Measurements from ENCODE around the gene PPP1R7.
"Not testable (repeated sequence)": the region's sequence is repeated elsewhere in the genome, so short reads cannot be mapped to it uniquely, and the experiment has no call there.

The PPP1R7 gene, protein sequence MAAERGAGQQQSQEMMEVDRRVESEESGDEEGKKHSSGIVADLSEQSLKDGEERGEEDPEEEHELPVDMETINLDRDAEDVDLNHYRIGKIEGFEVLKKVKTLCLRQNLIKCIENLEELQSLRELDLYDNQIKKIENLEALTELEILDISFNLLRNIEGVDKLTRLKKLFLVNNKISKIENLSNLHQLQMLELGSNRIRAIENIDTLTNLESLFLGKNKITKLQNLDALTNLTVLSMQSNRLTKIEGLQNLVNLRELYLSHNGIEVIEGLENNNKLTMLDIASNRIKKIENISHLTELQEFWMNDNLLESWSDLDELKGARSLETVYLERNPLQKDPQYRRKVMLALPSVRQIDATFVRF

DNA sequence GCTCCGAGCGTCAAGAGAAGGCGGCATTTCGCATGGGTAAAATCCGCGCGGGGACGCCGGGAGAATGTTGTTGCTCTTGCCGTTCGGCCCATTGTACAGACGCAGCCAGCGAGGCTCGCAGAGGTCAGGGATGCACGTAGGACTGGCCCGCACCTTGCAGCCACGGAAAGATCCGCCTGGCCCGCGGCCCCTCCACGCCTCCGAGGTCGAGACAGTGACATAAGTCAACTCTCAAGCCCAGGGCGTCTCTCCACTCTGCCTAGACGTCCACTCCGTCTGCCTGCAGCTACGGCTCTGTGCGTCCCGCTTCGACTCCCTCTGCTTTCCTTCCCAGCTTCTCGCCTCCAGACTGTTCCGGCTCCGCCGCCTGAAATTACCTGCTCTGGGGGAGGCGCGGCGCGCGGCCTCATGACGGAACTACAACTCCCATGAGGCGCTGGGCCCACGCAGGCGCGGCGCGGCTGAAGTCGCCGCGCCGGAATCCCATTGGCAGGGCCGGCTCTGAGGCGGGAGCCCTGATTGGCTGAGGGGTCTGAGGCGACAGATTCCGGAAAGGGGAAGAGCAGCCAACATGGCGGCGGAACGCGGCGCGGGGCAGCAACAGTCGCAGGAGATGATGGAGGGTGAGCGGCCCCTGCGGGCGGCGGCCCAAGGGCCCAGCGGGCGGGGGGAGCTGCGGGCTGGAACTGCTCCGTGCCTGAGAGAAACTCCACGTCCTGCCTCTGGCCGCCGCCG, at the start of gene PPP1R7:
Gene PPP1R7 (plus strand): TSS at position 543 of the 735 bp plus-strand sequence. CDS start 29 bp downstream, at position 572.
- Histone ChIP-seq H3K4me3 (ENCODE audit: low read length) (peak within 1 kb of the TSS; percentile 89), H3K27me3 (ENCODE audit: control insufficient read depth, insufficient read depth, low read length) (no peaks in the 10 kb centered on the region), H3K4me1 (ENCODE audit: control insufficient read depth, insufficient read depth, low read length) (peaks cover 6% of the 10 kb centered on the region), H3K9ac (ENCODE audit: low read length) (peak within 1 kb of the TSS; percentile 34), H3K36me3 (ENCODE audit: control insufficient read depth, insufficient read depth, low read length) (no peaks in the 10 kb centered on the region), H3K27ac (ENCODE audit: low read depth, low read length) (peak within 1 kb of the TSS; percentile 52)

GRCh38 chr2:241102239-241102803, 47.9 kb upstream of the PPP1R7 start, which contains the start of gene MTERF4:
TSS of gene MTERF4 (minus strand) at chr2:241102287. CDS start at chr2:241102273, 14 bp downstream.
- H3K36me3 ChIP-seq (ENCODE audit: control insufficient read depth, insufficient read depth, low read length), result peaks cover 4% of the 10 kb centered on the region
- peaks cover 3% of the 10 kb centered on the region for H3K4me1 ChIP-seq (ENCODE audit: control insufficient read depth, insufficient read depth, low read length)
- peak within 1 kb of the TSS; percentile 78 for H3K4me3 ChIP-seq (ENCODE audit: low read length)
- H3K27me3 ChIP-seq (ENCODE audit: control insufficient read depth, insufficient read depth, low read length), result no peaks in the 10 kb centered on the region
- peak within 1 kb of the TSS; percentile 79 for H3K27ac ChIP-seq (ENCODE audit: low read depth, low read length)
- H3K9ac ChIP-seq (ENCODE audit: low read length), result peak within 1 kb of the TSS; percentile 69

- Histone ChIP-seq H3K4me1 (ENCODE audit: control insufficient read depth, insufficient read depth, low read length) (peaks cover 3% of the 10 kb centered on the region), H3K27ac (ENCODE audit: low read depth, low read length) (no peak overlapping the region), H3K4me3 (ENCODE audit: low read length) (peak overlapping the region; percentile 78), H3K27me3 (ENCODE audit: control insufficient read depth, insufficient read depth, low read length) (no peaks in the 10 kb centered on the region), H3K36me3 (ENCODE audit: control insufficient read depth, insufficient read depth, low read length) (peaks cover 4% of the 10 kb centered on the region), H3K9ac (ENCODE audit: low read length) (no peak overlapping the region)
These were observed 47.1 kb upstream of the PPP1R7 start for GRCh38 chr2:241103176-241103595.

DNA sequence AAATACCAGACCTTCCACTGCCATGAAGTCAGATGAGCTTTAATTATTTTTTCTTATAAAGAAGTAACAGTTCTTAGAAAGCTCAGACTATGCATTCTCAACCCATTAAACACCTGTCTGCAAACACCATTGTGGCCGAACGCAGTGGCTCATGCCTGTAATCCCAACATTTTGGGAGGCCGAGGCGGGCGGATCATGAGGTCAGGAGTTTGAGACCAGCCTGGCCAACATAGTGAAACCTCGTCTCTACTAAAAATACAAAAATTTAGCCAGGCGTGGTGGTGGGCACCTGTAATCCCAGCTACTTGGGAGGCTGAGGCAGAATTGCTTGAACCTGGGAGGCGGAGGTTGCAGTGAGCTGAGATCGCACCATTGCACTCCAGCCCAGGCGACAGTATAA, 45.7 kb upstream of the PPP1R7 start:
- not testable (repeated sequence) for H3K27me3 ChIP-seq (ENCODE audit: control insufficient read depth, insufficient read depth, low read length); H3K36me3 ChIP-seq (ENCODE audit: control insufficient read depth, insufficient read depth, low read length); H3K9ac ChIP-seq (ENCODE audit: low read length); H3K4me1 ChIP-seq (ENCODE audit: control insufficient read depth, insufficient read depth, low read length); H3K27ac ChIP-seq (ENCODE audit: low read depth, low read length); H3K4me3 ChIP-seq (ENCODE audit: low read length)

DNA sequence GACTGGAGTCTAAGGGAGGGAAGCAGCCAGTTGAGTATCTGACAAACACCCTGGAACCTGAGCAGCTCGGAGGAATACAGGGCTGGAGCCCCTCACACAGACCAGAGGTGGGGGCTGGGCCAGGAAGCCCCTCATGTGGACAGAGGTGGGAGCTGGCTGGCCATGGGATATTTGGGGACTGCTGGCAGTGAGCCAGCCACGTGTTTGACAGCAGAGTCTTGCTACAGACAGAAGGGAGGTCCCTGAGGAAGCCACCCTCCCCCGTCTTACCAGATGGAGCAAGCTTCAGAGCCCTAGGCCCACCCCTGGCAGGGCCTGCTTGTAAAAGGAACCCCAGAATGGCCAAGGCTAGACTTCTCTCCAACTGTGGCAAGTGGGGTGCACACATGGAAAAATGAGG, 44.6 kb upstream of the PPP1R7 start:
- H3K9ac ChIP-seq (ENCODE audit: low read length), result no peak overlapping the region

DNA sequence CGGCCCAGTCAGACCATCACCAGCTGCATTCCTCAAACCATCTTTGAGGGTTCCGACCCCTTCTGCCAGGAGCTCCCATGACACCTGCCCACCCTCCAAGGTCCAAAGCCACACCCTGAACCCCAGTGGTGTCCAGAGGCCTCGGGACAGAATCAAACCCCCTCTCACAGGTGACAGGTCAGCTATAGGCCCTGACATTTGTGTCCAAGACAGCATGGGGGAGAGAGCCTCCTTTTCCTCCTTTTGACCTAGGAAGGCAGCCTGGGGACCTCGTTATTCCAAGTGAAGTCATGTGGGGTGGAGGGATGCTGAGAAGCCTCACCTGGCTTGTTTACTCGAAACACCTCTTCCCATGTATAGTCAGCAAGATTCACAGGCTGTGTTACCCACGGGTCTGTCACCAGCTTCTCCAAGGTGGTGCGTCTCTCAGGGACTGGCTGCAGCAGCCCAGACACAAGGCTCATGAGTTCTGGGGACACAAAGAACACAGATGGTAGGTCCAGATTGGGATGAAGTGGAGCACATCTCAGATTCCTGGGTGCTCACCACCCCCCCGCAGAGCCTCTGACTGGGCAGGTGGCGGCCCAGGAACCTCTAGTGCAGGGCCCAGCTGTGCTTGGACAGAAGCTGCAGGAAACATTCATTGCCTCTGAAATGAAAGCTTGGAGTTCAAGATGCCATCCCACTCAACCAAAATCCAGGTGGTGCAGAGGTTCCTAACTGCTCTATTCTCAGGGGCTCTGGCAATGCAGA, 43.1 kb upstream of the PPP1R7 start:
- Histone ChIP-seq H3K27me3 (ENCODE audit: control insufficient read depth, insufficient read depth, low read length) (no peaks in the 10 kb centered on the region), H3K9ac (ENCODE audit: low read length) (no peak overlapping the region), H3K27ac (ENCODE audit: low read depth, low read length) (no peak overlapping the region), H3K4me1 (ENCODE audit: control insufficient read depth, insufficient read depth, low read length) (no peaks in the 10 kb centered on the region), H3K36me3 (ENCODE audit: control insufficient read depth, insufficient read depth, low read length) (no peaks in the 10 kb centered on the region), H3K4me3 (ENCODE audit: low read length) (no peak overlapping the region)

More for the DNA sequence above, 44.6 kb upstream of the PPP1R7 start:
- H3K4me3 ChIP-seq (ENCODE audit: low read length), result no peak overlapping the region
- no peaks in the 10 kb centered on the region for H3K27me3 ChIP-seq (ENCODE audit: control insufficient read depth, insufficient read depth, low read length)
- peaks cover 2% of the 10 kb centered on the region for H3K4me1 ChIP-seq (ENCODE audit: control insufficient read depth, insufficient read depth, low read length)
- no peak overlapping the region for H3K27ac ChIP-seq (ENCODE audit: low read depth, low read length)
- H3K36me3 ChIP-seq (ENCODE audit: control insufficient read depth, insufficient read depth, low read length), result no peaks in the 10 kb centered on the region

DNA sequence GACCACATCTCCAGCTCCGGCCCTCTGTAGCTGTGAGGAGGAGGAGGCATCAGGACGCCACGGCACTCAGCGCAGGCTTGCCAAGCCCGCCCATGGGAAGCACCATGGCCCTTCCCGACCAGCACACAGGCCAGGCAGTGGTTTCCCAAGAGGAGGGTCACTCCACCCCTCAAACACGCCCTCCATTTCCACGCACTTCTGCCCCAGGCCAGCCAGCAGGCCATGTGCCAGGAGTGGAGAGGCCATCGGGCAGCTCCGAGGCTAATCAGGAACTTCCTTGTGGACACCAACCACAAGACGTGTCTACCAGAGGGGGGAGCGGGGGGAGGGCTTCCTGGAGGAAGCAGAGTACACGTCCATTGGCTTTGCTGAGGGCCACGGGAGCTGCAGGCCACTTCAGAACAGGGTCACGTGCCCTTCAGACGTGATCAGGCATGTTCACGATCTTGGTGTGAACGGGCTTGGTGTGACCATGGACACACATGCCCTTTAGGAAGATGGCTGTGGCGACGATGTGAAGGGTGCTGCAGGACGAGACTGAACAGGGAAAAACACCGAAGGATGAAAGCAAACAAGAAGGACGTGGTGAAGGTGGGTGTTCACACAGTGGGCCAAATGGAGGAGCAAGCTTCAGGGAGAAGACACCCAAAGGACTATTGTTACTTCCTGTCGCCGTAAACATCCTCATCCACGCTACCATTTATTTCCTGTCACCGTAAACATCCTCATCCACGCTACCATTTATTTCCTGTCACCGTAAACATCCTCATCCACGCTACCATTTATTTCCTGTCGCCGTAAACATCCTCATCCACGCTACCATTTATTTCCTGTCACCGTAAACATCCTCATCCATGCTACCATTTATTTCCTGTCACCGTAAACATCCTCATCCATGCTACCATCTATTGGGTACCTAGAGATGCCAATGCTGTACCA, 41.7 kb upstream of the PPP1R7 start:
- Histone ChIP-seq H3K27me3 (ENCODE audit: control insufficient read depth, insufficient read depth, low read length) (no peaks in the 10 kb centered on the region), H3K27ac (ENCODE audit: low read depth, low read length) (no peak overlapping the region), H3K36me3 (ENCODE audit: control insufficient read depth, insufficient read depth, low read length) (no peaks in the 10 kb centered on the region), H3K9ac (ENCODE audit: low read length) (no peak overlapping the region), H3K4me3 (ENCODE audit: low read length) (peak overlapping the region; percentile 27), H3K4me1 (ENCODE audit: control insufficient read depth, insufficient read depth, low read length) (no peaks in the 10 kb centered on the region)

DNA sequence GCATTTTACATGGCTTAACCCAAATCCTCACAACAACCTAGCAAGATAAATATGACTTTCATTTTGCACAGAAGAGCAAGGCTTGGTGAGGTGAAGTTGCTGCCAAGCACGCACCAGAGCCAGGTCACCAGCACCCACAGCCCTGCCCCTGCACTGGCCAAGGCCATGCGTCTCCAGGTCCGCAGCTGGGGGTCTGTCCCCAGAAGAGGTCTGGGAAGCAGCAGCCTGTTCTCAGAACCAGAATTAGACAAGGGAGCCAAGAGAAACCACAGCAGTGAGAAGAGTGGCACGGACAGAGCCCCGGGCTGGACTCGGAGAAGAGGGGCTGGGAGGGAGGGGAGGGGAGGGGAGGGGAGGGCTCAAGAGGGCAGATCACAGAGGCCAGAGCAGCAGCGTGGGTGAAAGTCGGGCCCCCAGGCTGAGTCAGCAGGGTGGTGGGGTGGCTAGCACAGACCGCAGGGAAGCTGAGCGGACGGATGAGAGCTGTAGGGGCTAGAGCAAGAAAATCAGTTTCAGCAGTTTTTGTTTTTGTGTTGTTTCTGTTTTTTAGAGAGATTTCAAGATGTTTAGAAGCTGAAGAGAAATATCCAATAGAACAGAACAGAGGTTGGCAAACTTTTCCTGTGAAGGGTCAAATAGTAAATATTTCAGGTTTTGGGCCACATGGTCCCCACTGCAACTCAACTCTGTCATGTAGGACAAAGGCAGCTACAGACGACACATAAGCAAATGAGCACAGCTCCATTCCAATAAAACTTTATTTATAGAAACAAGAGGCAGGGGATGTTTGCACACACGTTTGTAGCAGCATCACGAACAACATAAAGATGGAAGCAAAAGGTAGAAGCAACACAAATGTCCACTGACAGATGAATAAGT, 40.8 kb upstream of the PPP1R7 start:
- Histone ChIP-seq H3K36me3 (ENCODE audit: control insufficient read depth, insufficient read depth, low read length) (peaks cover 3% of the 10 kb centered on the region), H3K27ac (ENCODE audit: low read depth, low read length) (no peak overlapping the region), H3K4me3 (ENCODE audit: low read length) (peak overlapping the region; percentile 27), H3K9ac (ENCODE audit: low read length) (no peak overlapping the region), H3K27me3 (ENCODE audit: control insufficient read depth, insufficient read depth, low read length) (no peaks in the 10 kb centered on the region), H3K4me1 (ENCODE audit: control insufficient read depth, insufficient read depth, low read length) (no peaks in the 10 kb centered on the region)

DNA sequence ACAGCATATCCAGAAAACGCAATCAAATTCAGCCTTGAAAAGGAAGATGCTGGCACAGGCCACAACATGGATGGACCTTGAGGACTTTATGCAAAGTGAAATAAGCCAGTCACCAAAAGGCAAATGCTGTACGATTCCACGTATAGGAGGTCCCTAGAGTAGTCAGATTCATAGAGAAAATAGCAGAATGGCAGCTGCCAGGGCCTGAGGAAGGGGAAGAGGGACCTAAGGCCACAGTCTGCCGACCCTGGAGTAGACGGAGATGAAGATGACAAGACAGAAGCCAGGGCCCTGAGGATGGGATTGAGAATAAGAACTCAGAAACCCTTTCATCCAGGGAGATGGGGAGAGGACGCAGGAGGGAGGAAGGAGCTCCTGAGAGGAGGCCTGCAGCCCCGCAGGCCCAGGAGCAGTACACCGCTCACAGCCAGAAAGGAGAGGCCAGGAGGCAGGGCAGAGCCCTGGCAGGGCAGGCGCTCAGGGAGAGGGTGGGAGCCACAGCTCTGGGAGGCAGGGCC, 40.1 kb upstream of the PPP1R7 start:
- Histone ChIP-seq H3K36me3 (ENCODE audit: control insufficient read depth, insufficient read depth, low read length) (peaks cover 3% of the 10 kb centered on the region), H3K4me1 (ENCODE audit: control insufficient read depth, insufficient read depth, low read length) (no peaks in the 10 kb centered on the region), H3K27ac (ENCODE audit: low read depth, low read length) (no peak overlapping the region), H3K9ac (ENCODE audit: low read length) (no peak overlapping the region), H3K4me3 (ENCODE audit: low read length) (no peak overlapping the region), H3K27me3 (ENCODE audit: control insufficient read depth, insufficient read depth, low read length) (no peaks in the 10 kb centered on the region)

DNA sequence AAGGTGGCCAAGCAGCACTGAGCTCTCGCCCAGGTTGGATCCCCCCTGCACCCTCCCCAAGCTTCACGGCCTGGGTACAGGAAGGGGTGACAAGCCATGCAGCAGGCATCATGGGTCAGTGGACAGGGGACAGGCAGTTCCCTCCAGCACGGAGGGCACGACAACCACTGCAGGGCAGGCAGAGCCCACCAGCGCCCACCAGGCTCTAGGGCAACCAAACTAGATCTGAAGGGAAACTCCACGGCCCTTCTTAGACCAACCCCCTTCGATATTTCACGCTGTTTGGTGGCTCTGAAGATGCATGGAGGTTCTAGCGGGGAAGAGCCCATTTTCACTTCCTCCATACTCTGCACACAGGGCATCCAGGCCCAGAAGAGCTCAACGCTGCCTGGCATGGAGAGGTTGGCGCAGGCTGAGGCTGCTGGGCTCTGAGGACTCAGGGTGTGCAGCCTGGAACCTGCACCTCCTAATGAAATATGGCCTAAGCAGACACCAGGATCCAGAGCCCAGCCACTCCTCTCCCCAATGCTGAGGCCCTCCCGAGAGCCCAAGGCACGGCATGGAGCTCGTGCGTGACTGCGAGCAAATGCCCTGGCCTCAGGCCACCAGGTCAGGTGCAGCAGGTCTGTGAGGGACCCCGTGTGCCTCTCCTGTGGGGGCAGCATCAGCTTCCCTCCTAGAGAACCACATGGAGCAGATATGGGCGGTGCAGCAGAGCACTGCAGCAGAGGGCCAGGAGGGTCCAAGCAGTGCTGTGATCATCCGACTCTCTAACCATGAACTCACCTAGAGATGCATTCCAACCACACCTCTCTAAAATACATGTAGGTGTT, 39.4 kb upstream of the PPP1R7 start:
- Histone ChIP-seq H3K9ac (ENCODE audit: low read length) (no peak overlapping the region), H3K27ac (ENCODE audit: low read depth, low read length) (no peak overlapping the region), H3K36me3 (ENCODE audit: control insufficient read depth, insufficient read depth, low read length) (peaks cover 3% of the 10 kb centered on the region), H3K4me3 (ENCODE audit: low read length) (no peak overlapping the region), H3K27me3 (ENCODE audit: control insufficient read depth, insufficient read depth, low read length) (no peaks in the 10 kb centered on the region), H3K4me1 (ENCODE audit: control insufficient read depth, insufficient read depth, low read length) (no peaks in the 10 kb centered on the region)

Measured in rectal smooth muscle tissue (tissue), 1 donor.